Right lobe of liver (tissue), 4 donors: ENCODE data around the gene NCAPD3.

ENCODE experiments used
- POLR2A ChIP-seq: fragments of 450-650 bp; IDR thresholded peaks from one replicate; pipeline ENCODE4 v1.6.1; 2017; ENCODE audit warnings: antibody characterized with exemption, mild to moderate bottlenecking
- TF ChIP-seq, protein P1 (sequence below), 4 donors: fragments of 200-600 bp in 3 of 4; fragments of 450-650 bp in 1 of 4; IDR thresholded peaks; one replicate each; pipeline versions ENCODE4 v1.5.1 to v1.8.0; 2016 to 2022; ENCODE audit warnings: antibody characterized with exemption in 4 of 4, mild to moderate bottlenecking in 2 of 4
- donor health status: DM: no; HTN: no; CAD: no.
- donor health status: DM: no; HTN: no; CAD: no.
- donor health status: DM: no; HTN: yes; CAD: no.

DNA sequence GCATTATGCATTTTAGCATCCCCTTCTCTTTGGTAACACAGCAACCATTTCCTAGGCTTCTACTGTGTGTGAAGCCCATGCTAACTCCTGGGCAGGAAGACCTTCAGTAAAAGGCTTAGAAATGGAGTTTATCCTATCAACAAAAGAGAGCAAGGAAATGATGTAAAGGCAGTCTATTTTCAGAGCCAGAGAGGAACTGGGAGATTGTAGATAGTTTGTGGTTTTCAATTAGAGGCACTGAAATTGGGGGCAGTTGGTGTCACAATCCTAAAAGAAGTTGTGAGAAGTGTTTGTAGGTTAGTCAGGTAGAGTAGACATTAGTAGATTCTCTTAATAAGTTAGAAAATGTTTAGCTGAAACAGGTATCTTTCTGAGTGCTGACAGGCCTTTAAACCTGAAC is 36.7 kb upstream of the NCAPD3 start:
- TF ChIP-seq, protein P1, sequence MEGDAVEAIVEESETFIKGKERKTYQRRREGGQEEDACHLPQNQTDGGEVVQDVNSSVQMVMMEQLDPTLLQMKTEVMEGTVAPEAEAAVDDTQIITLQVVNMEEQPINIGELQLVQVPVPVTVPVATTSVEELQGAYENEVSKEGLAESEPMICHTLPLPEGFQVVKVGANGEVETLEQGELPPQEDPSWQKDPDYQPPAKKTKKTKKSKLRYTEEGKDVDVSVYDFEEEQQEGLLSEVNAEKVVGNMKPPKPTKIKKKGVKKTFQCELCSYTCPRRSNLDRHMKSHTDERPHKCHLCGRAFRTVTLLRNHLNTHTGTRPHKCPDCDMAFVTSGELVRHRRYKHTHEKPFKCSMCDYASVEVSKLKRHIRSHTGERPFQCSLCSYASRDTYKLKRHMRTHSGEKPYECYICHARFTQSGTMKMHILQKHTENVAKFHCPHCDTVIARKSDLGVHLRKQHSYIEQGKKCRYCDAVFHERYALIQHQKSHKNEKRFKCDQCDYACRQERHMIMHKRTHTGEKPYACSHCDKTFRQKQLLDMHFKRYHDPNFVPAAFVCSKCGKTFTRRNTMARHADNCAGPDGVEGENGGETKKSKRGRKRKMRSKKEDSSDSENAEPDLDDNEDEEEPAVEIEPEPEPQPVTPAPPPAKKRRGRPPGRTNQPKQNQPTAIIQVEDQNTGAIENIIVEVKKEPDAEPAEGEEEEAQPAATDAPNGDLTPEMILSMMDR (IDR thresholded peaks at IDR 0.05) = no peak
- TF ChIP-seq POLR2A = no peak
